Upper lobe of right lung (tissue), 1 donor: ENCODE results near the gene MBD4. TPM values are rescaled to one million over a fixed set of nuclear protein-coding genes. Genes with fewer than 3 reads are reported as not detected.
A peak's percentile ranks its signal among the peaks of the same experiment; 100 is the strongest.

ENCODE experiments used
- ATAC-seq: fragments of 200-7000 bp; cut with Tn5 transposase; one replicate; pipeline ENCODE4 v1.9.1; 2020; ENCODE audit warnings: mild to moderate bottlenecking, moderate library complexity
- DNase-seq: peaks from one replicate; pipeline ENCODE4 v3.0.0-alpha.2; 2020
- H3K27ac ChIP-seq: fragments of 200-600 bp; one replicate; pipeline ENCODE4 v1.8.0; 2022
- H3K27me3 ChIP-seq: fragments of 200-600 bp; one replicate; pipeline ENCODE4 v1.8.0; 2022; ENCODE audit warnings: mild to moderate bottlenecking
- H3K36me3 ChIP-seq: fragments of 200-600 bp; one replicate; pipeline ENCODE4 v1.8.0; 2022
- H3K4me1 ChIP-seq: fragments of 200-600 bp; one replicate; pipeline ENCODE4 v1.8.0; 2022
- H3K4me3 ChIP-seq: fragments of 200-600 bp; one replicate; pipeline ENCODE4 v1.8.0; 2022; ENCODE audit warnings: mild to moderate bottlenecking
- H3K9me3 ChIP-seq: fragments of 200-600 bp; one replicate; pipeline ENCODE4 v1.8.0; 2022
- intact Hi-C: fragments of 100-400 bp; cut with DNase I; formaldehyde crosslinking; loops from one replicate; pipeline ENCODE4 v1.11.0; 2022
- total RNA-seq: library from RNA; stranded (reverse); fragmentation: NEBNext Ultra II Directional; extraction: Animal tissue kit (Norgen Biotek cat#: 25700); gene quantifications from one replicate; pipeline ENCODE4 v1.2.1, GENCODE V29; 2021
- TF ChIP-seq, protein P1 (sequence below): fragments of 200-600 bp; IDR thresholded peaks from one replicate; pipeline ENCODE4 v1.8.0; 2022; ENCODE audit warnings: antibody characterized with exemption
- donor health status: DM: no; HTN: yes; CAD: no; lungs with severe emphysema.

Gene MBD4
- total RNA-seq, 1 donor from 2014 or later = 36.4 TPM

DNA sequence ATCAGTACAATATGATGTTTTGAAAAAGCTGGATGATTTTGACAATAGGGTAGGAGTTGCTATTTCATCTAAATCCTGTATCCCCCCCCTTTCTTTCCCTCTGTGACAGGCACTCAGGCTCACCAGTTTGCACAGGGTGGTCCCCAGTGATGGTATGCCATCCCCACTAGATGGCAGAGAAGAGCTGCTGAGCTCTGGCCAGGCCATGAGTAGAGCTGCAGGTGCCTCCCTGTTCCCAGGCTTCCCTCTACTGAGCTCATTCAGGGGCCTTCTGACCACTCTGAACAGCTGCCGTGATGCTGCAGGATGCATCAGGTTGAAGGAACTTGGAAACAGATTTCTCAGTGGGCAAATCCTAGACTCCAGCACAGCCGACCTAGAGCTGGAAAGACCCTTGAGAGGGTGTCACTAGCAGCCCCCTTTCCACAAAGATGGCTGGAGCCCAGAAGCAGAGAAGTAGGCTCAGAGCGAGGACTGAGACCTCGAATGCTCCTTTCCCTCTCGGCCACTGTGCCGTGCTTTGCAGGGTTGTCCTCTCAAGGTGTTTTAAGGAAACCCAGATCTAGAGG is 56.4 kb downstream of the MBD4 start:
- no peak overlapping the region for H3K27ac ChIP-seq
- ATAC-seq (peak; percentile 86), DNase-seq (no peak)
- H3K36me3 ChIP-seq = peaks cover 8% of the 10 kb centered on the region
- intact Hi-C loops = no loop called here
- TF ChIP-seq, protein P1, sequence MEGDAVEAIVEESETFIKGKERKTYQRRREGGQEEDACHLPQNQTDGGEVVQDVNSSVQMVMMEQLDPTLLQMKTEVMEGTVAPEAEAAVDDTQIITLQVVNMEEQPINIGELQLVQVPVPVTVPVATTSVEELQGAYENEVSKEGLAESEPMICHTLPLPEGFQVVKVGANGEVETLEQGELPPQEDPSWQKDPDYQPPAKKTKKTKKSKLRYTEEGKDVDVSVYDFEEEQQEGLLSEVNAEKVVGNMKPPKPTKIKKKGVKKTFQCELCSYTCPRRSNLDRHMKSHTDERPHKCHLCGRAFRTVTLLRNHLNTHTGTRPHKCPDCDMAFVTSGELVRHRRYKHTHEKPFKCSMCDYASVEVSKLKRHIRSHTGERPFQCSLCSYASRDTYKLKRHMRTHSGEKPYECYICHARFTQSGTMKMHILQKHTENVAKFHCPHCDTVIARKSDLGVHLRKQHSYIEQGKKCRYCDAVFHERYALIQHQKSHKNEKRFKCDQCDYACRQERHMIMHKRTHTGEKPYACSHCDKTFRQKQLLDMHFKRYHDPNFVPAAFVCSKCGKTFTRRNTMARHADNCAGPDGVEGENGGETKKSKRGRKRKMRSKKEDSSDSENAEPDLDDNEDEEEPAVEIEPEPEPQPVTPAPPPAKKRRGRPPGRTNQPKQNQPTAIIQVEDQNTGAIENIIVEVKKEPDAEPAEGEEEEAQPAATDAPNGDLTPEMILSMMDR = peak; percentile 77
- peaks cover 7% of the 10 kb centered on the region for H3K4me1 ChIP-seq
- no peaks in the 10 kb centered on the region for H3K9me3 ChIP-seq
- no peak overlapping the region for H3K4me3 ChIP-seq
- no peaks in the 10 kb centered on the region for H3K27me3 ChIP-seq

DNA sequence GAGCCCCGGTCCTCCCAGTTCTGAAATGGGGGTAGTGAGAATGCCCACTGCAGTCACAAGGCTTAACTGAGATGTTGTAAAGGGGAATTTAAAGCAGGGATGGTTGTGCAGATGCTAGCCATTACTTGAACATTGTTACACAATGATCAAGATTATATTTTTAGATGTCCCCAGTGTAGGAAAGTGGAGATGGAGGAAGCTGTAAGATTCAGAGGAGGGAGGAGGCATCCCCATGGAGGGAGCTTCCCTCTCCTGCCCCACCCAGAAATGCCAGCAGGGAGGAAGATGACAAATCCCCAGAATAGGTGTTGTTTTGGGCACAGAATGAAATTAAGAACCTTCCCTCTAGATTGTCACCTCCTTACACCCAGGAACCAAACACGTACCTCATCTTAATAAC is 57.4 kb downstream of the MBD4 start:
- Histone ChIP-seq H3K27me3 (no peaks in the 10 kb centered on the region), H3K27ac (no peak overlapping the region), H3K4me3 (no peak overlapping the region), H3K36me3 (peaks cover 2% of the 10 kb centered on the region), H3K4me1 (no peaks in the 10 kb centered on the region), H3K9me3 (no peaks in the 10 kb centered on the region)
- TF ChIP-seq, protein P1 = no peak
- ATAC-seq (no peak), DNase-seq (no peak)
- intact Hi-C loops = no loop called here

Other genes with a start within 250 kb of the MBD4 start
- 149 TPM for gene COPG1, start 190.3 kb downstream of the MBD4 start, total RNA-seq
- 34.8 TPM for gene HMCES, start 161.1 kb downstream of the MBD4 start, total RNA-seq
- gene EFCAB12, start 11.3 kb downstream of the MBD4 start, total RNA-seq = 0.55 TPM
- 26.5 TPM for gene IFT122, start 276 bp upstream of the MBD4 start, total RNA-seq
- gene RHO, start 88.7 kb upstream of the MBD4 start, total RNA-seq = not detected
- gene H1-8, start 103.2 kb upstream of the MBD4 start, total RNA-seq = not detected
- gene PLXND1, start 166.7 kb upstream of the MBD4 start, total RNA-seq = 284 TPM